SK-N-SH treated with all-trans-retinoic acid at 6 μM for 48 hours (cell line): Measurements from ENCODE around the gene UHMK1.

Experiments
- ARNTL ChIP-seq: fragments of 450-650 bp; formaldehyde crosslinking; IDR thresholded peaks from 2 replicates; pipeline ENCODE4 v1.5.0; 2020; ENCODE audit warnings: low read depth, mild to moderate bottlenecking, moderate library complexity, borderline replicate concordance
- ESRRG ChIP-seq: fragments of 250-450 bp; sonication (Bioruptor Pico); IDR thresholded peaks from 2 replicates; pipeline ENCODE4 v1.6.1; 2021; ENCODE audit warnings: mild to moderate bottlenecking
- PPARA ChIP-seq: fragments of 250-450 bp; sonication (Bioruptor Pico); IDR thresholded peaks from 2 replicates; pipeline ENCODE4 v1.5.0; 2020; ENCODE audit warnings: mild to moderate bottlenecking, borderline replicate concordance
- RARB ChIP-seq: fragments of 250-450 bp; sonication (Bioruptor Pico); IDR thresholded peaks from 2 replicates; pipeline ENCODE4 v1.8.0; 2021; ENCODE audit warnings: mild to moderate bottlenecking, moderate library complexity
- SNAI2 ChIP-seq: fragments of 250-450 bp; sonication (Bioruptor Pico); IDR thresholded peaks from 2 replicates; pipeline ENCODE4 v1.5.0; 2020; ENCODE audit warnings: mild to moderate bottlenecking, moderate library complexity
- ZC3H10 ChIP-seq: fragments of 250-450 bp; sonication (Bioruptor Pico); IDR thresholded peaks from 2 replicates; pipeline ENCODE4 v1.5.1; 2021; ENCODE audit warnings: mild to moderate bottlenecking, moderate library complexity
- ZFP3 ChIP-seq: fragments of 250-450 bp; sonication (Bioruptor Pico); IDR thresholded peaks from 2 replicates; pipeline ENCODE4 v1.5.0; 2020; ENCODE audit warnings: mild to moderate bottlenecking, moderate library complexity
- ZFP30 ChIP-seq: fragments of 450-650 bp; formaldehyde crosslinking; IDR thresholded peaks from 2 replicates; pipeline ENCODE4 v1.5.0; 2022; ENCODE audit warnings: mild to moderate bottlenecking, moderate library complexity
- ZNF70 ChIP-seq: fragments of 450-650 bp; formaldehyde crosslinking; IDR thresholded peaks from 2 replicates; pipeline ENCODE4 v1.5.0; 2020; ENCODE audit warnings: mild to moderate bottlenecking, moderate library complexity
- TF ChIP-seq, protein P1 (sequence below): fragments of 250-450 bp; sonication (Bioruptor Pico); IDR thresholded peaks from 2 replicates; pipeline ENCODE4 v1.8.0; 2020; ENCODE audit warnings: mild to moderate bottlenecking, moderate library complexity, borderline replicate concordance
- TF ChIP-seq, protein P2 (sequence below): fragments of 250-450 bp; sonication (Bioruptor Pico); IDR thresholded peaks from 2 replicates; pipeline ENCODE4 v1.5.1; 2020; ENCODE audit warnings: low read depth, mild to moderate bottlenecking, moderate library complexity
- TF ChIP-seq, protein P3 (sequence below): fragments of 250-450 bp; sonication (Bioruptor Pico); IDR thresholded peaks from 2 replicates; pipeline ENCODE4 v1.5.1; 2021; ENCODE audit warnings: mild to moderate bottlenecking, moderate library complexity

DNA sequence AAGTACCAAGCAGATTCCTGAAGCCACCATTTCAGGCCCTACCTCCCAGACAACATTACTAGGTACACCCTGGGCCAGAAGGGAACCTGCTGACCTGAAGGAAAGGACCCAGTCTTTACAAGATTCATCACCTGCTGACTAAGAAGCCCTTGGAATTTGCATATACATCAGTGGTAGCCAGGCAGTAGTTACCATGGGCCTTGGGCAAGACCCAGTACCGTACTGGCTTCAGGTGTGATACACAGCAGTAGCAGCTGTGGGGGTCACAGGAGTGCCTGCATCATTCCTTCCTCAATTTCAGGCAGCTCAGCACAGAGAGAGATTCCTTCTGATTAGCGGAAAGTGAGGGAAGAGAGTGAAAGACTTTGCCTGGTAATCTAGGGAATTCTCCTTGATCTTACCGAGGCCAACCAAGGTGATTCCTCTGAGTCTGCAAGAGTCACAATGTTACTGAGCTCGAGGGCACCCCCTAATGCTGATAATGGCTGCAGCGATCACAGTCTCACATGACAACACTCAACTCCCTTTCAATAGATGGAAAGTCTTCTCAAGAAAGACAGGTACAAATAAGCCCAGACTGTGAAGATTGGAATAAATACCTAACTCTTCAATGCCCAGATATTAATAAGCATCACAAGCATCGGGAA lies 22.0 kb upstream of the UHMK1 start:
- TF ChIP-seq ARNTL (CRISPR knock-in tag): no peak
- no peak for TF ChIP-seq ZFP3
- TF ChIP-seq, protein P1, sequence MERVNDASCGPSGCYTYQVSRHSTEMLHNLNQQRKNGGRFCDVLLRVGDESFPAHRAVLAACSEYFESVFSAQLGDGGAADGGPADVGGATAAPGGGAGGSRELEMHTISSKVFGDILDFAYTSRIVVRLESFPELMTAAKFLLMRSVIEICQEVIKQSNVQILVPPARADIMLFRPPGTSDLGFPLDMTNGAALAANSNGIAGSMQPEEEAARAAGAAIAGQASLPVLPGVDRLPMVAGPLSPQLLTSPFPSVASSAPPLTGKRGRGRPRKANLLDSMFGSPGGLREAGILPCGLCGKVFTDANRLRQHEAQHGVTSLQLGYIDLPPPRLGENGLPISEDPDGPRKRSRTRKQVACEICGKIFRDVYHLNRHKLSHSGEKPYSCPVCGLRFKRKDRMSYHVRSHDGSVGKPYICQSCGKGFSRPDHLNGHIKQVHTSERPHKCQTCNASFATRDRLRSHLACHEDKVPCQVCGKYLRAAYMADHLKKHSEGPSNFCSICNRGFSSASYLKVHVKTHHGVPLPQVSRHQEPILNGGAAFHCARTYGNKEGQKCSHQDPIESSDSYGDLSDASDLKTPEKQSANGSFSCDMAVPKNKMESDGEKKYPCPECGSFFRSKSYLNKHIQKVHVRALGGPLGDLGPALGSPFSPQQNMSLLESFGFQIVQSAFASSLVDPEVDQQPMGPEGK: no peak
- TF ChIP-seq, protein P2, sequence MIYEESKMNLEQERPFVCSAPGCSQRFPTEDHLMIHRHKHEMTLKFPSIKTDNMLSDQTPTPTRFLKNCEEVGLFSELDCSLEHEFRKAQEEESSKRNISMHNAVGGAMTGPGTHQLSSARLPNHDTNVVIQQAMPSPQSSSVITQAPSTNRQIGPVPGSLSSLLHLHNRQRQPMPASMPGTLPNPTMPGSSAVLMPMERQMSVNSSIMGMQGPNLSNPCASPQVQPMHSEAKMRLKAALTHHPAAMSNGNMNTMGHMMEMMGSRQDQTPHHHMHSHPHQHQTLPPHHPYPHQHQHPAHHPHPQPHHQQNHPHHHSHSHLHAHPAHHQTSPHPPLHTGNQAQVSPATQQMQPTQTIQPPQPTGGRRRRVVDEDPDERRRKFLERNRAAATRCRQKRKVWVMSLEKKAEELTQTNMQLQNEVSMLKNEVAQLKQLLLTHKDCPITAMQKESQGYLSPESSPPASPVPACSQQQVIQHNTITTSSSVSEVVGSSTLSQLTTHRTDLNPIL (CRISPR knock-in tag): no peak
- no peak for TF ChIP-seq ESRRG (CRISPR knock-in tag)
- no peak for TF ChIP-seq RARB
- TF ChIP-seq, protein P3, sequence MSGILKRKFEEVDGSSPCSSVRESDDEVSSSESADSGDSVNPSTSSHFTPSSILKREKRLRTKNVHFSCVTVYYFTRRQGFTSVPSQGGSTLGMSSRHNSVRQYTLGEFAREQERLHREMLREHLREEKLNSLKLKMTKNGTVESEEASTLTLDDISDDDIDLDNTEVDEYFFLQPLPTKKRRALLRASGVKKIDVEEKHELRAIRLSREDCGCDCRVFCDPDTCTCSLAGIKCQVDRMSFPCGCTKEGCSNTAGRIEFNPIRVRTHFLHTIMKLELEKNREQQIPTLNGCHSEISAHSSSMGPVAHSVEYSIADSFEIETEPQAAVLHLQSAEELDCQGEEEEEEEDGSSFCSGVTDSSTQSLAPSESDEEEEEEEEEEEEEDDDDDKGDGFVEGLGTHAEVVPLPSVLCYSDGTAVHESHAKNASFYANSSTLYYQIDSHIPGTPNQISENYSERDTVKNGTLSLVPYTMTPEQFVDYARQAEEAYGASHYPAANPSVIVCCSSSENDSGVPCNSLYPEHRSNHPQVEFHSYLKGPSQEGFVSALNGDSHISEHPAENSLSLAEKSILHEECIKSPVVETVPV (CRISPR knock-in tag): no peak
- TF ChIP-seq SNAI2 (CRISPR knock-in tag): no peak
- no peak for TF ChIP-seq ZFP30 (CRISPR knock-in tag)
- TF ChIP-seq PPARA (CRISPR knock-in tag): no peak
- no peak for TF ChIP-seq ZNF70 (CRISPR knock-in tag)
- no peak for TF ChIP-seq ZC3H10 (CRISPR knock-in tag)
